ENCODE results near the gene CDH4. TPM values are rescaled to one million over a fixed set of nuclear protein-coding genes. Genes with fewer than 3 reads are reported as not detected.

Gene CDH4
- total RNA-seq, 1 donor, result 0.18 TPM

GRCh38 chr20:61891916-61892649, 640.0 kb downstream of the CDH4 start:
- TF ChIP-seq CTCF (IDR thresholded peaks at IDR 0.05; ENCODE audit: insufficient read depth, low read length), result no peak

GRCh38 chr20:61895016-61895415, 643.0 kb downstream of the CDH4 start:
- no peak for DNase-seq (ENCODE audit: low read depth)
- TF ChIP-seq CTCF (IDR thresholded peaks at IDR 0.05; ENCODE audit: insufficient read depth, low read length), result no peak
- no peak overlapping the region for H3K4me3 ChIP-seq (ENCODE audit: low read depth, low read length)

More at GRCh38 chr20:61891916-61892649, 640.0 kb downstream of the CDH4 start:
- DNase-seq (ENCODE audit: low read depth), result no peak
- H3K4me3 ChIP-seq (ENCODE audit: low read depth, low read length), result no peak overlapping the region

- no peak for DNase-seq (ENCODE audit: low read depth)
- H3K4me3 ChIP-seq (ENCODE audit: low read depth, low read length), result no peak overlapping the region
- no peak for TF ChIP-seq CTCF (IDR thresholded peaks at IDR 0.05; ENCODE audit: insufficient read depth, low read length)
These were observed 643.6 kb downstream of the CDH4 start for GRCh38 chr20:61895686-61896057.

GRCh38 chr20:61896058-61896961, 644.2 kb downstream of the CDH4 start:
- peak; percentile 82 for TF ChIP-seq CTCF (IDR thresholded peaks at IDR 0.05; ENCODE audit: insufficient read depth, low read length)
- DNase-seq (ENCODE audit: low read depth), result peak; percentile 30
- H3K4me3 ChIP-seq (ENCODE audit: low read depth, low read length), result no peak overlapping the region

- no peak for TF ChIP-seq CTCF (IDR thresholded peaks at IDR 0.05; ENCODE audit: insufficient read depth, low read length)
- DNase-seq (ENCODE audit: low read depth), result no peak
- H3K4me3 ChIP-seq (ENCODE audit: low read depth, low read length), result no peak overlapping the region
These were observed 645.6 kb downstream of the CDH4 start for GRCh38 chr20:61897401-61898295.

- no peak overlapping the region for H3K4me3 ChIP-seq (ENCODE audit: low read depth, low read length)
- no peak for TF ChIP-seq CTCF (IDR thresholded peaks at IDR 0.05; ENCODE audit: insufficient read depth, low read length)
- no peak for DNase-seq (ENCODE audit: low read depth)
These were observed 646.3 kb downstream of the CDH4 start for GRCh38 chr20:61898405-61898804.
